ENCODE results near the gene ZNF780B.
"Not testable (repeated sequence)": the region's sequence is repeated elsewhere in the genome, so short reads cannot be mapped to it uniquely, and the experiment has no call there.

Gene ZNF780B

DNA sequence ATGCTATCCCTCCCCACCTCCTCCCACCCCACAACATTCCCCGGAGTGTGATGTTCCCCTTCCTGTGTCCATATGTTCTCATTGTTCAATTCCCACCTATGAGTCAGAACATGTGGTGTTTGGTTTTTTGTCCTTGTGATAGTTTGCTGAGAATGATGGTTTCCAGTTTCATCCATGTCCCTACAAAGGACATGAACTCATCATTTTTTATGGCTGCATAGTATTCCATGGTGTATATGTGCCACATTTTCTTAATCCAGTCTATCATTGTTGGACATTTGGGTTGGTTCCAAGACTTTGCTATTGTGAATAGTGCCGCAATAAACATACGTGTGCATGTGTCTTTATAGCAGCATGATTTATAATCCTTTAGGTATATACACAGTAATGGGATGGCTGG is 18.0 kb downstream of the ZNF780B start:
- DNase-seq (ENCODE audit: low read depth): not testable (repeated sequence)

DNA sequence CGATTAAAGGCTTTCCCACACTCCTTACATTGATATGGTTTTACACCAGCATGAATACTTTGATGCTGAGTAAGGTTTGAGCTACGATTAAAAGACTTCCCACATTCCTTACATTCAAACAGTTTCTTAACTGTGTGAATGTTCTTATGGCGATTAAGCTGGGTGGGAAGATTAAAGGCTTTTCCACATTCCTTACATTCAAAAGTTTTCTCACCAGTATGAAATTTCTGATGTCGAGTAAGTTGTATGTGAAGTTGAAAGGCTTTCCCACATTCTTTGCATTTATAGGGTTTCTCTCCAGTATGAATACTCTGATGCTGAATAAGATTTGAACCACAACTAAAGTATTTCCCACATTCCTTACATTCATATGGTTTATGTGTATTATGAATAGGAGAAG is 20.0 kb downstream of the ZNF780B start:
- no peak for DNase-seq (ENCODE audit: low read depth)

DNA sequence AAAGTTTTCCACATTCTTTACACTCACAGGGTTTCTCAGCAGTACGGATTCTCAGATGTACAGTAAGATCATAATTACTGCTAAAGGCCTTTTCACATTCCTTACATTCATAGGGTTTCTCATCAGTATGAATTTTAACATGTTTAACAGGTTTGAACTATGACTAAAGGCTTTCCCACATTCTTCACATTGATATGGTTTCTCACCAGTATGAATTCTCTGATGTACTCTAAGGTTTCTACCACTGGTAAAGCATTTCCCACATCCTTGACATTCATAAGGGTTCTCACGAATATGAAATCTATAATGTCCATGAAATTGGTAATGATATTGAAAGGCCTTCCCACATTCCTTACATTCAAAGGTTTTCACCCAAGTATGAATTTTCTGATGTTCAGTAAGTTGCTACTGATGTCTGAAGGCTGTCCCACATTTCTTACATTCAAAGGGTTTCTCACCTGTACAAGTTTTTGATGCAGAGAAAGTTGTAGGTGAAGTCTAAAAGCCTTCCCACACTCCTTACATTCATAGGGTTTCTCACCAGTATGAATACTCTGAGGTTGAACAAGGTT is 22.0 kb downstream of the ZNF780B start:
- no peak for DNase-seq (ENCODE audit: low read depth)

DNA sequence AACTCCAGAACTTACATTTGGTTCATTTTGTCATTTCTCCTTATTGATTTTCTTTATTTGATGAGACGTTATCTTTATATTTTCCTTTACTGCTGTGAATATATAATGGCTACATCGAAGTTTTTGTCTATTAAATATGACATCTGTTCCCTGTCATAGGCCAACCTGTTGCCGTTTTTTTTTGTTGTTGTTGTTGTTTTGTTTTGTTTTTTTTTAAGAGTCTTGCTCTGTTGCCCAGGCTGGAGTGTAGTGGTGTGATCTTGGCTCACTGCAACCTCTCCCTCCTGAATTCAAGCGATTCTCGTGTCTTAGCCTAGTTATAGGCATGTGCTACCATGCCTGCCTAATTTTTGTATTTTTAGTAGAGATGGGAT is 29.4 kb downstream of the ZNF780B start:
- no peak for DNase-seq (ENCODE audit: low read depth)

DNA sequence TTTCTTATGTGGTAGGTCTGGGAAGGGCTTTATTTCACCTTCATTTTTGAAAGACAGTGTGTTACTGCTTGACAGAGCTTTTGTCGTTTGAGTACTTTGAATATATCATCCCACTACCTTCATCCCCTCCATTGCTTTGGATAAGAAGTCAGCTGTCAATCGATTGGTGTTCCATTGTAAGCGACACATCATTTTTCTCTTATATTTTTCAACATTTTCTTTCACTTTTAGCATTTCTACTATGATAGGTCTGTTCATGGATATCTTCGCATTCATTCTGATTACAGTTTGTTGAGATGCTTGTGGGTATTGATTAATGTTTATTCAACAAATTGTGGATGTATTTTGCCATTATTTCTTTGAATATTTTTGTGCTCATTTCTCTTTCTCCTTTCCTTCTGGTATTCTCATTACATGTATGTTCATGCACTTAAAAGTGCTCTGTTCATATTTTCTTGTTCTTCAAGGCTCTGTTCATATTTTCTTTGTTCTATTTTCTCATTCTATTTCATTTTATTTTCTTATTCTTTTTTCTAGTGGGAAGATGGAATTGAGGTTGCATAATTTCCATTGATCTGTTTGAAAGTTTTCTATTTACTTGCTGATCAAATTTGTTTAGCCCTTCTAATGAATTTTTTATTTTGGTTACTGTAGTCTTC is 30.0 kb downstream of the ZNF780B start:
- DNase-seq (ENCODE audit: low read depth): no peak

DNA sequence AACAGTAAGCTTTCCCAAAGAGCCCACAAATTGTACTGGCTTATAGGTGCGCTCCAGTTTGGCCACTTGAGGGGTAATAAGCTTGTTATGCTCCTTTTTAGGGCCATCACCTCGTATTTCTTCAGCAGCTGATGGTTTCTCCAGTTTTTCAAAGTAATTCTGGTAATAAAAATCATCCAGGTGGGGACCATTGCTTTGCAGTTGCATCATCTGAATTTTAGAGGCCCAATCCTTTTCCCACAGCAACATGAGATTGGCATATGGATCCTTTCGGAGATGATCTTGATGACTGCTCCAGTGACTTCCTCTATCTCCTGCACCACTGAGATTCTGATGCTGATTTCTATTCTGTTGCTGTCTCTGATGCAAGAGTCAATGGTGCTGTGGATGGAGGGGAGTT is 32.1 kb downstream of the ZNF780B start:
- DNase-seq (ENCODE audit: low read depth): no peak

DNA sequence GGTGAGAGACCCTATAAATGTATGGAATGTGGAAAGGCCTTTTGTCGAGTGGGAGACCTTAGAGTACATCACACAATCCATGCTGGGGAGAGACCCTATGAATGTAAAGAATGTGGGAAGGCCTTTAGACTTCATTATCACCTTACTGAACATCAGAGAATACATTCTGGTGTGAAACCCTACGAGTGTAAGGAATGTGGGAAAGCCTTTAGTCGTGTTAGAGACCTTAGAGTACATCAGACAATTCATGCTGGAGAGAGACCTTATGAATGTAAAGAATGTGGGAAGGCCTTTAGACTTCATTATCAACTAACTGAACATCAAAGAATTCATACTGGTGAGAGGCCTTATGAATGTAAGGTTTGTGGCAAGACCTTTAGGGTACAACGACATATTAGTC is 42.0 kb downstream of the ZNF780B start:
- no peak for DNase-seq (ENCODE audit: low read depth)

DNA sequence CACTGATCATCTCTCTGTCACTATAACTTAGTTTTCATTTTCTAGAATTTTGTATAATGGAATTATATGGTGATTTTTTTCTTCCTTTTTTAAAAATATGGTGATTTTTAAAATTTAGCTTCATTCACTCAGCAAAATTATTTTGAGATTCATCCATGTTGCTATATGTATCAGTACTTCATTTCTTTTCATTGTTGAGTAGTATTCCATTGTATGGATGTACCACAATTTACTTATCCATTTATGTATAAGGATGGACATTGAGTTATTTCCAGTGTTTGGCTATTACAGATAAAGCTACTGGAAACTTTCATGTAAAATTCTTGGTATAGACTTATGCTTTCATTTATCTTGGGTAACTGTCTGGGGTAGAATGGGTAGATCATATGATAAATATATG is 46.4 kb downstream of the ZNF780B start:
- DNase-seq (ENCODE audit: low read depth): no peak

DNA sequence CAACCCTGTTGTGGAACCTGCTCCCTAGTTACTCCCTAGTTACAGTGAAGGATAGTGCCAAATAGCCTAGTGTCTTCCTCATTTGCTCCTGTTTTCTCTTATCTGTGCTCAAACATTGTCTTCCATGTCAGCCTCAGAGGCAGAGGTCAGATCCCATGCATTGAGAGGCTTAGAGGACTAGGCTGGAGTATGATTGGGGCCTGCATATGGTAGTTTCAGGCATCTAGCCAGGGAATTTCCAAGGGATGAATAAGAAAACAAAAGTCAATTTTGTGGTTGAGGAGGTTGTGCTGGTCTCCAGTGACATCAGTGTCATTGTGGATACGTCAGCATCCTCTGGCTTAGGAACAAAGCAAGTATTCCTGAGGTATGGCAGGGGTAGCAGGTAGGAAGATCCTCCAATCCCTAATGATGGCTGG is 49.7 kb downstream of the ZNF780B start:
- DNase-seq (ENCODE audit: low read depth): no peak

DNA sequence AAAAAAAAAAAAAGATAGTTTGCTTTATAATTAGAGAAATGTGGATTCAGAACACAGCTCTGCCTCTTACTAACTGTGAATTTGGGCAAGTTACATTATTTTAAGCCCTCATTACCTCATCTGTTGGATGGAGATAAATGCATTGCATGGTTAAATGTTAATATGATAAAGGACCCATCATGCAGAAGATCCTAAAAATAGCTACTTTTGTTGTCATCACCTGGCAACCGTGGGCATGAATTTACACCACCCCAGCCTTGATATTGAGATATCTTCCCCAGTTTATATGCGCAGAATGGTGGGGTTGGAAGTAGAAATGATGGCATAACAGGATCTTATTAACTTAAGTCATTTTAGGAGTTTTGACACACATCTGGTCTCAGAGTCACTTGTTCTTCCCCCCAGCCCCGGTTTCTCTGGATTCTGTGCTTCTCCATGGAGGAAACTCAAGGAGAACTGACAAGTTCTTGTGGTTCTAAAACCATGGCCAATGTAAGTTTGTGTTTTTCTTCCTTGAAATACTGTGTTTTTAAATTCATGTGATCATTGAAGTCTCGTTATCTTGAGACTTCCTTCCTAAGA is 50.2 kb downstream of the ZNF780B start:
- no peak for DNase-seq (ENCODE audit: low read depth)

DNA sequence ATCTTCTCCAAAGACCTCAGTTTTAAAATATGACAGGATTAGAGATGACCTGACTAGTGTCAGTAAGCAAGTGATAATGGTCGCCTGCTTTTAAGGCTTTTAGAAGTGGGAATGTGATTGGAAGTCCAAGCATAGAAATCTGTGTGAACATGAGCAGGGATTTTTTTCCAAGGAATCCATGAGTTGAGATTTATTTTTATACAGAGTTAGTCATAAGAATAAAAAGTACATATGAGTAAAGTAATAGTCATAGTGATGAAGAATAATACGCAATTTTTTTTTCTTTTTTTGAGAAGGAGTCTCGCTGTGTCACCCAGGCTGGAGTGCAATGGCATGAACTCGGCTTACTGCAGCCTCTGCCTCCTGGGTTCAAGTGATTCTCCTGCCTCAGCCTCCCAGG is 57.5 kb downstream of the ZNF780B start:
- DNase-seq (ENCODE audit: low read depth): no peak

DNA sequence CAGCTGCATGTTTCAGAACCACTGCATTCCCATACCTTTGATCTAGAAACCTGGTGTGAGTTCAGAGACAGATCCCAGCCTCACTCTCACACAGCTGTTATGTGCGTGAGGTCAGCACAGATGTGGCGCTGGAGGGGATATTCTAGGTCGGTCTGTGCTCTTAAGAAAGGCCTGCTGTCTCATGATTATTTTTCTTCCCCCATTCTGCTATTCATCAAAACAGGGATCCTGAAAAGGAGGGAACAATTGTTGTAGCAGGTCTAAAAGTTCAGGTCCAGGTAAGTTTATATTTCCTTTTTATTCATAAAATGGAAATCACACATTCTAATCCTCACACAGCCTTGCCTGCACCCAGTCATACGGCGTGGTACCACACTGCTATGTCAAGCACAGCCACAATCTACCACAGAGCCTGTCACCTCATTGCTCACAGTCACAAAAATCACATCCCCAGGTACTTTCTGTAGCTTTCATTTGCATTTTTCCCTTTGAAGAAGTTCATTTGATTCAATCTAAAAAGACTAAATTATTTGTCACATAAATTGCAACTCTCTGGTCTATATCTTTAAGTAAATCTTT is 58.3 kb downstream of the ZNF780B start:
- no peak for DNase-seq (ENCODE audit: low read depth)

DNA sequence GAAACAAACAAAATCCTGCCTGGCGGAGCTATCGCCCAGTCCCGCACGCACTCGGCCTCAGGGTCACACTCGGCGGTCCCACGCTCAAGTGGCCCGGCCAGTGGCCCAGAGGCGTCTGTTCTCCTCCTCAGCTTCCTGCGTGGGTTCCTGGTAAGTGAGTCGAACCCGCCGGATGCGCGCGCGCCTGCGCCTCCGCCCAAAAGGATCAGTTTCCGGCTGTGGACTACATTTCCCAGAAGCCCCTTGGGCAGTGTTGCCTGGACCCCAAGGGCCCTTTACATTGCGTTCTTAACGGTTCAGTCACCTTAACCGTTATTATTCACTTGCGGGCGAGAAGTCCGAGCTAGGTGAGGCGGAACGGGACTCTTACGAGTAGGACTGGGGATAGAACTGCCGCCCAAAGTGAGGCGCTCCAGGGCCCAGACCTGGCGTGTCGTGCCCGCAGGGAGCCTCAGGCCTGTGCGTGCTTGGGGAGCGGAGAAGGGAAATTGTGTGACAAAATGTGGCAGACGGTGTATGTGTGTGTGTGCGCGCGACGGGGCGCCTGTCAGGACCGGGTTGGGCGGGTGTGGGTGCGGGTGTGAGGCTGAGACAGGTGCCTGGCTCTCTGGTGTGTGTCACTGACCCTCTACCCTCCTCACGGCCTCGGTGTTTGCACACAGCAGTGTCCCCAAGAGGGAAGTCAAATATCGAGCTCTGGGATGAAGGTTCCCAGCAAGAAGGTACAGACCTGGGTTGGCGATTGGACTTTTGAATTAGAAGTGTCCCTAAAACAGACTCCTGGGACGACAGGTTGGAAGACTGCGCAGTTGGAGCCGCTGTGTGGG is 59.0 kb downstream of the ZNF780B start, which contains the start of gene ZNF546:
Gene ZNF546 (plus strand): TSS at position 250 of the 827 bp plus-strand sequence. CDS start 1,267 bp downstream, outside the sequence.
- peak; percentile 84 for DNase-seq (ENCODE audit: low read depth)

DNA sequence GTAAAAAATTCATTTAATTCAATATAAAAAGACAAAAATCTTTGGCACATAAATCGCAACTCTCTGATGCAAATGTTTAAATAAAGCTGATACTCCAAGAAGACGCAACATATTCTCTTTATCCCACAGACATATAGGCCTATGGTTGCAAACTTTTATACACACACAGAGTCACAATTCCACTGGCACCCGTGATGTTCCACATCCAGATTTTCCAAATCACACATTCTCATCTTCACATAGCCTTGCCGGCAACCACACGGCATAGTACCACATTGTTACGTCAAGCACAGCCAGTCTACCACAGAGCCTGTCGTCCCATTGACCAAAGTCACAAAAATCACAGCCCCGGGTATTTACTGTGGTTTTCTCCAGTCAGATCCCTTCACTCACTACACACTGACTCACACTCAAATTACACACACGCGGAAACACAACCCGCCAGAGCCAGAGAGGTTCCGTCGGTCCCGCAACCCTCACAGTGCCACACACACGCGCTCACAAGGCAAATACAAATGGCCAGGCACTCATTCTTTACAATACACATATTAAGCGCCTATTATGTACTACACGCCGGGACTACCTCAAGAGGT is 59.7 kb downstream of the ZNF780B start:
- peak; percentile 8 for DNase-seq (ENCODE audit: low read depth)

DNA sequence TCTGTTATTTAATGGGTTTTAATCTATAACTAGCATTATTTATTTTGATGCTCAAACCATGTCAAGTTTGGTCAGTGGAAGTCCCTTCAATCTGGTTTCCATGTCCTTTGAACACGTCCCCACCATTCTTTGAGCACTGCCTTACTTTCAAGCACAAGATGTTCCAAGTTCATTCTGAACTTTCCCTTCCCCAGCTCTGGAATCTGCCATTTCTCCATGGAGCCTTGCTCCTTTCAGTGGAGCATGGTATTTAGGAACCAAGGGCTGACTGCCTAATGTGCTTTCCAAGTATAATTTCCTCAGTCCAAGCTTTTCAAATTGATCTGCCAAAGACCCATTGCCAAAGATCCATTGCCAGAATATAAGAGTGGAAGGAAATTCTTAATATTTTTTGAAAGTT is 60.2 kb downstream of the ZNF780B start:
- no peak for DNase-seq (ENCODE audit: low read depth)

DNA sequence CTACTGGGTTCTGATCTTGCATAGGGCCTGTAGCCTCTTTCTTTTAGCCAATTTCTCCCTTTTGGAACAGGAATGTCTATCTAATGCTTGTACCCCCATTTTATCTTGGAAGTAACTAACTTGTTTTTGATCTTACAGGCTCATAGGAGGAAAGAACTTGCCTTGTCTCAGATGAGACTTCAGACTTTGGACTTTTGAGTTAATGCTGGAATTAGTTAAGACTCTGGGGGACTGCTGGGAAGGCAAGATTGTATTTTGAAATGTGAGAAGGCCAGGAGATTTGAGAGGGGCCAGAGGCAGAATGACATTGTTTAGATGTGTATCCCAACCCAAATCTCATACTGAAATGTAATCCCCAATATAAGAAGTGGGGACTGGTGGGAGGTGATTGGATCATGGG is 61.7 kb downstream of the ZNF780B start:
- DNase-seq (ENCODE audit: low read depth): no peak

DNA sequence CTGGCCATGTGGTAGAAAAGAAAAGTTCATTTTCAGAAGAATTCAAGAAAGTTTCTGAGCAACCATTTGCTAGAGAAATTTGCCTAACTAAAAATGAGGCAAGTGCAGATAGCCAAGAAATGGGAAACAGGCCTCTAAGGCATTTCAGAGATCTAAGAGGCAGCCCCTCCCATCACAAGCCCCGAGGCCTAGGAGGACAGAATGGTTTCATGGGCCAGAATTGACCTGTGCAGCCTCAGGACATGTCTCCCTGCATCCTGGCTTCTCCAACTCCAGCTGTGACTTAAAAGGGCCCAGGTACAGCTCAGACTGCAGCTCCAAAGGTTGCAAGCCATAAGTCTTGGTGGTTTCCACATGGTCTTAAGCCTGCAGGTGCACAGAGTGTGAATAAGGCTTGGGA is 62.4 kb downstream of the ZNF780B start:
- DNase-seq (ENCODE audit: low read depth): no peak

DNA sequence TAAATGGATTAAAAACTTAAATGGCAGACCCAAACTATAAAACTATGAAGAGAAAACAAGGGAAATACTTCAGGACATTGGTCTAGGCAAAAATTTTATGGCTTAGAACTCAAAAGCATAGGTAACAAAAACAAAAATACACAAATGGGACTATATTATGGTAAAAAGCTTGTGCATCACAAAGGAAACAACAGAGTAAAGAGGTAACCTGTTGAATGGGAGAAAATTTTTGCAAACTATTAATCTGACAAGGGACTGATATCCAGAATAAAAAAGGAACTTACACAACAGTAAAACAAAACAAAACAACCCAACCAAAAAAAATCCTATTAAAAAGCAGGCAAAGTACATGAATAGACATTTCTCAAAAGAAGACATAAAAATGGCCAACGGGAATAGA is 68.4 kb downstream of the ZNF780B start:
- no peak for DNase-seq (ENCODE audit: low read depth)

DNA sequence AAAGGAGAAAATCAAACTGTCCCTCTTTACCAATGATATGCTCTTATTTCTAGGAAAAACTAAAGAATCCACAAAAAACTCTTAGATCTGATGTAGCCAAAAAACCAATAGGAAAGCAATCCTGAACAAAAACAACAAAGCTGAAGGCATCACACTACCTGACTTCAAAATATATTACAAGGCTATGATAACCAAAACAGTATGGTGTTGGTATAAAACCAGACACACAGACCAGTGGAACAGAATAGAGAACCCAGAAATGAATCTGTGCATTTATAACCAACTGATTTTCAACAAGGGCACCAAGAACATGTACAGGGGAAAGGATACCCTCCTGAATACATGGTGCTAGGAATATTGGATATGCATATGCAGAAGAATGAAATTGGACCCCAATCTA is 68.9 kb downstream of the ZNF780B start:
- no peak for DNase-seq (ENCODE audit: low read depth)

DNA sequence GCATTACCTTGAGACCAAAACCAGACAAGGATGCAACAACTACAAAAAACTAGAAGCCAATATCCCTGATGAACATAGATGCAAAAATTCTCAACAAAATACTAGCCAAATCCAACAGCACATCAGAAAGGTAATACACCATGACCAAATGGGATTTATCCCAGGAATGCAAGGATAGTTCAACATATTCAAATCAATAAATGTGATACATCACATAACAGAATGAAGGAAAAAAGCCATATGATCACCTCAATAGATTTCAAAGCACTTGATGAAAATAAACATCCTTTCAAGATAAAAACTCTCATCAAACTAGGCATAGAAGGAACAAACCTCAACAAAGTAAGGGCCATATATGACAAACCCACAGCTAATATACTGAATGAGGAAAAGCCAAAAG is 69.4 kb downstream of the ZNF780B start:
- no peak for DNase-seq (ENCODE audit: low read depth)

DNA sequence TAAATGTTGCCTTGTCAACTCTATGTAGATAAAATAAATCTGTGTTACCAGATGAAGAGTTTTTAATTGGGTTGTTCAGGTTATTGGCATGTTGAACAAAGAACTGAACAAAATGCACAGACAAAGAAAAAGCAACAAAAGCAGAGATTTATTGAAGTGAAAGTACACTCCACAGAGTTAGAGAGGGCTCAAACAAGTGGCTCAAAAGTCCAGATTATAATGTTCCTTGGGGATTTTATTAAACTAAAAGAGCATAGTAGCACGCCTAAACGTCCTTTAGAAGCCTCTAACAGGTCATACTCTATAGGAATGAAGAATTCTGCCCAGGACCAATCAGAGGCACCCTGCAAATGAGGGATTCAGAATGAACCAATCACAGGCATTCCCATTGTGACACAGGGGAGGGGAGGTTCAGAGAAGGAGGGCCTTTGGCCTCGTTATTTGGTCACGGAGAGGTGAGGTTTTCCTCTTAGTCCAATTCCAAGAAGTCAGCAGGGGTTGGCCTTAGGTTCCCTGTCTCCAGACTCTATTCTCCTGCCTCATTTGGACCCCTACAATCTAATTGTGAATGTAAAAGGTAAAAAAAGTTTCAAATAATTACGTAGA is 72.2 kb downstream of the ZNF780B start:
- no peak for DNase-seq (ENCODE audit: low read depth)

DNA sequence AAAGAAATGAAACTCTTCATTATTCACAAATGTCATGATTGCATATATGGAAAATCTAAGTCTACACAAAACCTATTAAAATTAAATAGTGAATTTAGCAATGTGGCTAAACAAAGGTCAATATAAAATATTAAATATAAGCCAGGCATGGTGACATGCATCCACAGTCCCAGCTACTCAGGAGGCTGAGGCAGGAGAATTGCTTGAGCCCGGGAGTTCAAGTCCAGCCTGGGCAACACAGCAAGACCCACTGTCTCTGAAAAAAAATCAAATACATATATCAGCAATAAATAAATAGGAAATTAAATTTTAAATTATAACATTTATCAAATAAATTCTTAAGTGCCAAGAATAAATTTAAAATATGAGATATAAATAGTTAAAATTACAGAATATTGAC is 73.1 kb downstream of the ZNF780B start:
- no peak for DNase-seq (ENCODE audit: low read depth)

Measured in stimulated activated CD8-positive, alpha-beta memory T cell treated with anti-CD3 and anti-CD28 coated beads, Interleukin-12 subunit alpha, Interleukin-12 subunit beta, amount 100 ng/mL, for 1 hour (primary cell).